Glutamatergic neuron (in vitro differentiated cells): ENCODE data around the gene PRDM1. TPM values are rescaled to one million over a fixed set of nuclear protein-coding genes. Genes with fewer than 3 reads are reported as not detected.

Experiments
- DNase-seq: peaks from one replicate; pipeline ENCODE4 v3.0.0; 2022
- H3K27ac Mint-ChIP-seq: one replicate; pipeline ENCODE4 v1.8.0; 2020; ENCODE audit warnings: mild to moderate bottlenecking, mixed read lengths, inconsistent platforms; ENCODE audit not compliant: unreplicated experiment
- H3K27me3 Mint-ChIP-seq: one replicate; pipeline ENCODE4 v1.8.0; 2020; ENCODE audit warnings: mild to moderate bottlenecking, moderate library complexity, mixed read lengths, inconsistent platforms; ENCODE audit not compliant: unreplicated experiment
- H3K36me3 Mint-ChIP-seq: one replicate; pipeline ENCODE4 v1.8.0; 2020; ENCODE audit warnings: mild to moderate bottlenecking, mixed read lengths, inconsistent platforms; ENCODE audit not compliant: unreplicated experiment
- H3K4me1 Mint-ChIP-seq: one replicate; pipeline ENCODE4 v1.8.0; 2020; ENCODE audit warnings: mild to moderate bottlenecking, low read depth, mixed read lengths, inconsistent platforms; ENCODE audit not compliant: unreplicated experiment
- H3K4me3 Mint-ChIP-seq: one replicate; pipeline ENCODE4 v1.8.0; 2020; ENCODE audit warnings: mild to moderate bottlenecking, mixed read lengths, inconsistent platforms; ENCODE audit not compliant: unreplicated experiment
- H3K9me3 Mint-ChIP-seq: one replicate; pipeline ENCODE4 v1.8.0; 2020; ENCODE audit warnings: mild to moderate bottlenecking, moderate library complexity, mixed read lengths, inconsistent platforms; ENCODE audit not compliant: unreplicated experiment
- total RNA-seq: library from RNA; stranded (reverse); fragmentation: NEBNext Ultra II Directional; extraction: Animal tissue kit (Norgen Biotek cat#: 25700); gene quantifications from one replicate; pipeline ENCODE4 v1.2.1, GENCODE V29; 2021; ENCODE audit not compliant: unreplicated experiment
- TF ChIP-seq, protein P1 (sequence below): fragments of 200-600 bp; sonication (generic); IDR thresholded peaks from one replicate; pipeline ENCODE4 v1.5.0; 2021; ENCODE audit not compliant: partially characterized antibody, unreplicated experiment

Gene PRDM1
- total RNA-seq, 1 donor from 2014 or later, result not detected

DNA sequence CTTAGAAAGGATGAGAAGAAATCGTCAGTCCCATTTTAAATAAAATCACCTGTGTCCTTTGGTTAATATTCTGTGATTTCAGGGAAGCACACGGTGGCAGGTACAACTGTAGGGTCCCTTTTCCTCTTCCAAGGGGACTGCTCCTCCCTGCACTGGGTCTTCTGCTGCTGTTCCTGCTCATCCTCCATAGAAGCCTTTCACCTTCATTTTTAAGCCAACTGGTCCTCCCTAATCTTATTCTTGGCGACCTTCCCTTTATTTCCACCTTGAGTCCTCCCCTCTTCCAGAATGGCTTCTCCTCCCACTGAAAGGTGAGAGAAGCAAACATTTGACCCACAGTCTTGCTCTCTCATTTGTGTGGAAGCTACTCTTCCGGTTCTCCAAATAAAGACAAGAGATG is 4.4 kb upstream of the PRDM1 start:
- DNase-seq, result no peak
- Mint-ChIP-seq H3K36me3 (no peaks in the 10 kb centered on the region), H3K4me1 (peaks cover 15% of the 10 kb centered on the region), H3K27ac (no peak overlapping the region), H3K4me3 (no peak overlapping the region), H3K9me3 (no peaks in the 10 kb centered on the region), H3K27me3 (peaks cover 2% of the 10 kb centered on the region)
- TF ChIP-seq, protein P1, sequence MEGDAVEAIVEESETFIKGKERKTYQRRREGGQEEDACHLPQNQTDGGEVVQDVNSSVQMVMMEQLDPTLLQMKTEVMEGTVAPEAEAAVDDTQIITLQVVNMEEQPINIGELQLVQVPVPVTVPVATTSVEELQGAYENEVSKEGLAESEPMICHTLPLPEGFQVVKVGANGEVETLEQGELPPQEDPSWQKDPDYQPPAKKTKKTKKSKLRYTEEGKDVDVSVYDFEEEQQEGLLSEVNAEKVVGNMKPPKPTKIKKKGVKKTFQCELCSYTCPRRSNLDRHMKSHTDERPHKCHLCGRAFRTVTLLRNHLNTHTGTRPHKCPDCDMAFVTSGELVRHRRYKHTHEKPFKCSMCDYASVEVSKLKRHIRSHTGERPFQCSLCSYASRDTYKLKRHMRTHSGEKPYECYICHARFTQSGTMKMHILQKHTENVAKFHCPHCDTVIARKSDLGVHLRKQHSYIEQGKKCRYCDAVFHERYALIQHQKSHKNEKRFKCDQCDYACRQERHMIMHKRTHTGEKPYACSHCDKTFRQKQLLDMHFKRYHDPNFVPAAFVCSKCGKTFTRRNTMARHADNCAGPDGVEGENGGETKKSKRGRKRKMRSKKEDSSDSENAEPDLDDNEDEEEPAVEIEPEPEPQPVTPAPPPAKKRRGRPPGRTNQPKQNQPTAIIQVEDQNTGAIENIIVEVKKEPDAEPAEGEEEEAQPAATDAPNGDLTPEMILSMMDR, result no peak

DNA sequence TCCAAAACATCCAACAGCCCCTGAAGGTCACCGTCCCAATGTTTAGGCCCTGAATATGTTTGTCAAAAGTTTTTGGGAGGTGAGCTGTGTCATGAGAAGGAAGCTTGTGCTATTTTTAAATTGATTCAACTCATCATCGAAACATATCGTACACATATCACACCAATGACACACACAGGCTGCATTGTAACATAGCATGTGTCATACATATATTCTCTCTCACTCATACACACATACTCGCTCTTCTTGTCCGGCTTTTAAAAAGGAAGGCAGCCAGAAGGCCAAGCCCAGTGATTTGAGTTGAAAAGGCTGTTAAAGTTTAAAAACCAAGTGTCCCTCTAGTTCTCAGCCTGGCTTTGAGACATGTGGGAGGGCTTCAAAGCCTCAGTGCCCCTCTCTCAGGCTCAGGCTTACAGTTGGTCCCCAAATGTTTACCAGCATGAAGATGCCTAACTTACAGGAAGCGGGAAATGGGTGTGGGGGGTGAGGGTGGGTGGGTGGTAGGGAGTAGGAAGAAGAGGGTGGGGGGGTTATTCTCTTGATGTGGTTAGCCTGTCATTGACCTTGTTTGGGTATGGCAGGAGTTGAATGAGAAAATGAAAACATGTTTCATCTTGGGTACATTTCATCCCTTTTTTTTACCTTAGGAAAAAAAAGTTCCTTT is 3.3 kb upstream of the PRDM1 start:
- TF ChIP-seq, protein P1, result no peak
- Mint-ChIP-seq H3K27ac (no peak overlapping the region), H3K36me3 (no peaks in the 10 kb centered on the region), H3K27me3 (peaks cover 2% of the 10 kb centered on the region), H3K9me3 (peaks cover 2% of the 10 kb centered on the region), H3K4me3 (no peak overlapping the region), H3K4me1 (peaks cover 13% of the 10 kb centered on the region)
- no peak for DNase-seq

DNA sequence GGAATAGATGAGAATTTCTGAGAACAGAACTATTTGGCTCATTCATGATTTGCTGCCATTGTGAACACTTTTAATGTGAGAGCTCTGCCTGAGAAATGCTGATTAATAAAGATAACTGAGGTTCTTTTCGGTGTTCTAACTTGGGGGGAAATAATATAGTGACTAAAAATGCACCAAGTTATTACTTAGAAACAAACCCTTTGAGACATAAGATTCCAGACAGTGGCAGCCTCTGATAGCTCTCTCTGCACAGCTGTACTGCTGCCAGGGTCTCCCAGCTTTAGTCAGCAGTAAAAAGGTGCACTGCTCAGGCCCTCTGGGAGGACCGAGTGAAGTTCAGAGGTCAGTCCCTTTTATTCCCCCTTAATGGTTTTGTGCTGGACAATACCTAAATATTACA is 2.5 kb upstream of the PRDM1 start:
- H3K36me3 Mint-ChIP-seq, result no peaks in the 10 kb centered on the region
- no peak overlapping the region for H3K4me3 Mint-ChIP-seq
- no peak for DNase-seq
- H3K27ac Mint-ChIP-seq, result no peak overlapping the region
- peaks cover 9% of the 10 kb centered on the region for H3K4me1 Mint-ChIP-seq
- H3K9me3 Mint-ChIP-seq, result peaks cover 2% of the 10 kb centered on the region
- peaks cover 2% of the 10 kb centered on the region for H3K27me3 Mint-ChIP-seq
- TF ChIP-seq, protein P1, result no peak

DNA sequence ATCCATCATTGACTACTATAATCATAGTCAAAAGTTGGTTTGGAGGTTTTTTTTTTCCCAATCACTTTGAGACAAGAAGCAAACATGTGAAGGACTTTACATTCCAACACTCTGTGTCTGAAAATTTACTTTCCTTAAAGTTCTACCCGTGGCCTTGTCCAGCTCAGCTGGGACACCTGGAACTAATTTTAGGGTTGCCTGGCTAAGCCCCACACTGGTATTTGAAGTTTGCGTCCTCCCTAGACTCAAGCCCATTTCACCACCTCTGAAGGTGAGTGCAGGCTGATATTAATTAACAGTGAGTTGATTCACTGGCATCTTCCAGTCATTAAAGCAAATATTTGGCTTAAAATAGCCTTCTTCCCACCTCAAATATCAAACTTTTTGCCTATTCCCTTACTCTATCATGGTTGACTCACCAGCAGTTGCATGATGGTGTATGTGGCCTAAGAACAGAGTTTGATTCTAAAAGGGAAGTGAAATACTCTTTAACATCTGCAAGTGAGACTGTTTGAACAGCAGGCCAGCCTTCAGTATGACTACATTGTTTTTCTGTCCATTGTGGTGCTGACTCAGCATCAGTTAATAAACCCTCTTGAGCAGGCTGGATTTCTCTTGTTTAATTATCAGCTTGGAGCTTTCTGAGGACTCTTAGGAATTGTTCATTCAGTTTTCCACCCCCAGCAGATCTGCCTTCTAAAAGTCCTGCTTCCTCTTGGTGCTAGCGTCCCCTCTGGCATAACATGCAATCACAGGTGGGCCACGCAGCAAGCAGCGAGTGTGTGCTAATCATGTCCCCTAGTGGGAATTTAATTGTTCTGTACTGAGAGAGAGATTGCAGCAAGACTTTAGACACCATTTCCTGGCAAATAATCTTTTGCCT is 1.8 kb upstream of the PRDM1 start:
- H3K36me3 Mint-ChIP-seq, result no peaks in the 10 kb centered on the region
- peaks cover 2% of the 10 kb centered on the region for H3K27me3 Mint-ChIP-seq
- peaks cover 9% of the 10 kb centered on the region for H3K4me1 Mint-ChIP-seq
- peaks cover 2% of the 10 kb centered on the region for H3K9me3 Mint-ChIP-seq
- peak; percentile 49 for DNase-seq
- H3K4me3 Mint-ChIP-seq, result no peak overlapping the region
- no peak overlapping the region for H3K27ac Mint-ChIP-seq
- TF ChIP-seq, protein P1, result peak; percentile 46
